ENCODE measurements around the gene SOBP.
"Not testable (repeated sequence)": the region's sequence is repeated elsewhere in the genome, so short reads cannot be mapped to it uniquely, and the experiment has no call there.

The SOBP gene

GRCh38 chr6:107510108-107510507 lies 20.2 kb downstream of the SOBP start:
- TF ChIP-seq, protein P1, sequence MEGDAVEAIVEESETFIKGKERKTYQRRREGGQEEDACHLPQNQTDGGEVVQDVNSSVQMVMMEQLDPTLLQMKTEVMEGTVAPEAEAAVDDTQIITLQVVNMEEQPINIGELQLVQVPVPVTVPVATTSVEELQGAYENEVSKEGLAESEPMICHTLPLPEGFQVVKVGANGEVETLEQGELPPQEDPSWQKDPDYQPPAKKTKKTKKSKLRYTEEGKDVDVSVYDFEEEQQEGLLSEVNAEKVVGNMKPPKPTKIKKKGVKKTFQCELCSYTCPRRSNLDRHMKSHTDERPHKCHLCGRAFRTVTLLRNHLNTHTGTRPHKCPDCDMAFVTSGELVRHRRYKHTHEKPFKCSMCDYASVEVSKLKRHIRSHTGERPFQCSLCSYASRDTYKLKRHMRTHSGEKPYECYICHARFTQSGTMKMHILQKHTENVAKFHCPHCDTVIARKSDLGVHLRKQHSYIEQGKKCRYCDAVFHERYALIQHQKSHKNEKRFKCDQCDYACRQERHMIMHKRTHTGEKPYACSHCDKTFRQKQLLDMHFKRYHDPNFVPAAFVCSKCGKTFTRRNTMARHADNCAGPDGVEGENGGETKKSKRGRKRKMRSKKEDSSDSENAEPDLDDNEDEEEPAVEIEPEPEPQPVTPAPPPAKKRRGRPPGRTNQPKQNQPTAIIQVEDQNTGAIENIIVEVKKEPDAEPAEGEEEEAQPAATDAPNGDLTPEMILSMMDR (IDR thresholded peaks at IDR 0.05; ENCODE audit: control extremely low read depth, extremely low read depth, low read depth, missing control alignments) = no peak
- DNase-seq (ENCODE audit: extremely low spot score) = no peak
- ChIA-PET CTCF (interaction anchor here (1.4 kb wide), 1 partner anchor 33 kb away, joined by 4 read pairs; no protein-coding TSS in a partner anchor), POLR2A (no interaction called here)

DNA sequence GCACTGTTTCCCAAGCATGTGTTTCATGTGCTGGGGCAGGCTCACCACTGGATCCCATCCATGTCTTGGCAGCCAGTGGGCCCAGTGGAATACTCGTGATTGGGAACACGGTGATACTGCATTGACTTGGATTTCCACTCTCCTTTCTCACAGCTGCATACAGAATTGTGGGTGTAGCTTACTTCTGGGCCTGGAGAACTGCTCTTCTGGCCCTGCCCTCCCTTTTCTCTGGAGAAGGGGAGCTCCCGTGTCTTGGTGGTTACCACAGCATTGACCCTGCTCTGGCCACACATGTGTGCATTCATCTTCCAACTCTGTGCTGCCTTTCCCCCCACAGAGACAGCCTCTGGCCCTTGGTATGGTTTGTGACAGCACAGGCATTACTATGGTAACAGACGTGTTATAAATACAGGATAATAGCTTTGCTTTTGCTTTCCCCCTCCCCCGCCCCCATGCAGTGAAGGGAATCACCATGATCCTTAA lies 21.6 kb downstream of the SOBP start:
- ChIA-PET POLR2A (no interaction called here), CTCF (interaction anchor here (1.4 to 1.5 kb wide), 2 partner anchors 11 to 22 kb away, joined by 3 to 4 read pairs; no protein-coding TSS in a partner anchor)
- DNase-seq (ENCODE audit: extremely low spot score) = no peak
- TF ChIP-seq, protein P1 (IDR thresholded peaks at IDR 0.05; ENCODE audit: control extremely low read depth, extremely low read depth, low read depth, missing control alignments) = no peak

GRCh38 chr6:107513214-107513613 lies 23.3 kb downstream of the SOBP start:
- ChIA-PET CTCF (interaction anchor here (1.5 kb wide), 1 partner anchor 9 kb away, joined by 3 read pairs; no protein-coding TSS in a partner anchor), POLR2A (no interaction called here)
- DNase-seq (ENCODE audit: extremely low spot score) = no peak
- TF ChIP-seq, protein P1 (IDR thresholded peaks at IDR 0.05; ENCODE audit: control extremely low read depth, extremely low read depth, low read depth, missing control alignments) = no peak

GRCh38 chr6:107515955-107516354 lies 26.0 kb downstream of the SOBP start:
- TF ChIP-seq, protein P1 (IDR thresholded peaks at IDR 0.05; ENCODE audit: control extremely low read depth, extremely low read depth, low read depth, missing control alignments) = no peak
- POLR2A ChIA-PET = no interaction called here
- no peak for DNase-seq (ENCODE audit: extremely low spot score)
- CTCF ChIA-PET = no interaction called here

GRCh38 chr6:107517274-107517673 lies 27.4 kb downstream of the SOBP start:
- no peak for DNase-seq (ENCODE audit: extremely low spot score)
- CTCF ChIA-PET = interaction anchor here (1.5 kb wide), 1 partner anchor 9 kb away, joined by 3 read pairs; no protein-coding TSS in a partner anchor
- POLR2A ChIA-PET = no interaction called here
- TF ChIP-seq, protein P1 (IDR thresholded peaks at IDR 0.05; ENCODE audit: control extremely low read depth, extremely low read depth, low read depth, missing control alignments) = no peak

DNA sequence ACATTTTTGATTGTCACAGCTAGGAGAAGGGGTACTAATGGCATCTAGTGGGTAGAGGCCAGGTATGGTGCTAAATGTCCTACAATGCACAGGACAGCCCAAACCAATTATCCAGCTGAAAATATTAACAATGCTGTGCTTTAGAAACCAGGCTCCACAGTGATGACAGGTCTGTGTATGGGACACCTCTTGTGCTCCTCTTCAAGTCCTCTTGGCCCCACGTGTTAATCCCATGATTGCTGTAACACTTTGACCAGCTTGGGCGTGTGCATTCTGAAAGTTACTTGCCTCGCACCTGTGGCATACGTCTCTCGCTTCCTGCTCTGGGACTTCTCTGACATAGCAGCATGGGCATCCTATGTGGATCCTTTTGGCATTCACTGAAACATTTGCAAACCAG lies 29.3 kb downstream of the SOBP start:
- POLR2A ChIA-PET; CTCF ChIA-PET; DNase-seq (ENCODE audit: extremely low spot score): not testable (repeated sequence)

- CTCF ChIA-PET; POLR2A ChIA-PET; DNase-seq (ENCODE audit: extremely low spot score): not testable (repeated sequence)
Observed at GRCh38 chr6:107520706-107521105, 30.8 kb downstream of the SOBP start.

Measured in GM10248 (cell line).